T-helper 1 cell (primary cell): ENCODE data around the gene EPHB2.

Experiments
- DNase-seq, 5 donors: peaks; one replicate each; pipeline ENCODE4 v3.0.0-alpha.2; 2012 to 2020

The EPHB2 gene

DNA sequence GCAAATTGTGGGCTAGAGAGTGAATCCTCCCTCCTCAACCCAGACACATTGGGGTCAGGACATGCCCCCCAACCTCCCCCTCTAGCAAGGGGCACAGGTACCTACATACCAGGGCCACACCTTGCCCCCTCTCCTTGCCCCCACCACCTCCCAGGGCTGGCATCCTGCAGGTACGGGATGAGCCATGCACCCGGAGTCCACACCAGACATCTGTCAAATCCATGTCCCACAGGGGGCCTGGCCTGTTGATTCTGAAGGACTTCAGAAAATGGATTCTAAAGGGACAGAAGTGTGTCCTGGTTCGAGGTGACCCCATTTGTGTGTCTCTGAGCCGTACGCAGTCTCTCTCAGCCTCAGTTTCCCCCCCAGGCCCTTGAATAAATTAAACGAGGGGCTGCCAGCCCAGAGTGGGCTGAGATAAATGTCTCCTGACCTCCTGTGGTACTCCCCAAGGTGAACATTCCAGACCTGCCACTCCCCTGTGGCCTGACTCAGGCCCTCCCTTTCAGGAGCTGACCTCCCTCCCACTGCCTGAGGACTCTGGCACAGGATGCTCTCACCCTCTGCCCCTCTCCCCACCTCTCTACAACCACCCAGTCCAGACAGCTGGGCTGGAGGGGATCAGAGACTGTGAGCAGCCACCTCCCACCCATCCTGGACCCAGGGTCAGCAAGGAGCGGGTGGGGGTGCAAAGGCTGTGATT, 94.5 kb downstream of the EPHB2 start:
- DNase-seq, result no peak

DNA sequence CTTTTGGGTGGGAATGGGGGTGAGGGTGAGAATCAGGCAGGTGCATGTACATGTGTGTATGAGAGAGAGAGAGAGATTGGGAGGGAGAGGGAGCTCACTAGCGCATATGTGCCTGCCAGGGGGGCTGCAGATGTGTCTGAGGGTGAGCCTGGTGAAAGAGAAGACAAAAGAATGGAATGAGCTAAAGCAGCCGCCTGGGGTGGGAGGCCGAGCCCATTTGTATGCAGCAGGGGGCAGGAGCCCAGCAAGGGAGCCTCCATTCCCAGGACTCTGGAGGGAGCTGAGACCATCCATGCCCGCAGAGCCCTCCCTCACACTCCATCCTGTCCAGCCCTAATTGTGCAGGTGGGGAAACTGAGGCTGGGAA, 95.0 kb downstream of the EPHB2 start:
- DNase-seq, result no peak

- DNase-seq, result no peak
Measured at GRCh38 chr1:22806584-22806983, 95.9 kb downstream of the EPHB2 start.

GRCh38 chr1:22807340-22807739, 96.7 kb downstream of the EPHB2 start:
- DNase-seq, result no peak

DNA sequence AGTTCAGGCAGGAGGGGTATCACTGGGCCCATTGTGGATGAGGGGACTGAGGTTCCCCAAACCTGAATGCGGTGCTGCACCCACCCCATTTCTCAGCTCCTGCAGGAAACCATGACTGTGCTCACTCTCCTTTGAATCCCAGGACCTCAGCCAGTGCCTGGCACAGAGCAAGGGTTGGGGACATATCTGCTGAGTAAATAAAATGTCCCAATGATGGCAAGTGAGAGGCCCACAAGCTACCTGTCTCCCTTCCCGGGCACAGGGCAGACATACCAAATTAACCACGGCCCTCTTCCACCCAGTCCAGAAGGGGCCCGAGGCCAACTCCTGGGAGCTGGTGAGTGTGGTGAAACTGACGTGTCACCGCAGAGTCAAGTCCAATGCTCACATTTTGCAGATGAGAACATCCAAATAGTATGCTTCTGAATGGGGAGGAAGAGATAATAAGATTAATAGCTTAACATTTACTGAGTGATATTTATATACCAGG, 97.6 kb downstream of the EPHB2 start:
- DNase-seq, result no peak

DNA sequence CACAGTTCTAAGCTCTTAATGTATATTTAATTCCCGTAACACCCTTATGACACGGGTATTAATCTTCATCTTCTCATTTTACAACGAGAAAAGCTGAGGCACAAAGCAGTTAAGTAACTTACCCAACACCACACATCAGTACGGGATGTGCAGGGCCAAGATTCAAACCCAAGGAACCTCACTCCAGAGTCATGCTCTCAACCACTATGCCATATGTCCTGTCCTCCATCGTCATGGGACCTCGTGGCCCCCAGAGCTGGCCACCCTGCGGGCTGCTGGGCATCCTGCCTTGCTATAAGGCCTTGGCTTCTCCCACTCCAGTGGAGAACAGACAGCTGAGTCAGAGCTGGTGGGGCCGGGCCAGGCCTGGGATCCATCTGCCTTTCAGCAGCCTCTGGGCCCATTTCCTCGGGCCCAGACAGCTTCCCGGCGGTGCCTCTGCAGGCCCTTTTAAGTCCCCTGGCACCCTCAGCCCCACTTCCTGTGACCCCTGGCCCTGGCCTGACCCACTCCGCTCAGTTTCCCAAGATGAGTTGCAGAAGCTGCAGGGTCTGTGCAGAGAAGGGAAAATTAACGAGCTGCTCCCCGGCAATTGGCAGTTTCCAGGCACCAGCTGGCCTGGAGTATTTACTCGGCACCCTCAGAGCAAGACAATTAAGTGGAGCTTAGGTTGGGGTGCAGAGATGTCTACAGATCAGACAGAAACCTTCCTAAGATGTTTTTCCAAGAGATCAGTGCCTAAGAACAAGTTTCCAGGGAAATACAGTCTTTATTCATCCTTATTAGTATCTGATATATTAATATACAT, 98.2 kb downstream of the EPHB2 start:
- no peak for DNase-seq

GRCh38 chr1:22809783-22810182, 99.1 kb downstream of the EPHB2 start:
- DNase-seq, result no peak

- DNase-seq, result no peak
Measured at GRCh38 chr1:22810378-22810777, 99.7 kb downstream of the EPHB2 start.

GRCh38 chr1:22812092-22812880, 101.6 kb downstream of the EPHB2 start:
- DNase-seq, result no peak

- DNase-seq, result no peak
Measured at GRCh38 chr1:22812993-22813790, 102.6 kb downstream of the EPHB2 start.

DNA sequence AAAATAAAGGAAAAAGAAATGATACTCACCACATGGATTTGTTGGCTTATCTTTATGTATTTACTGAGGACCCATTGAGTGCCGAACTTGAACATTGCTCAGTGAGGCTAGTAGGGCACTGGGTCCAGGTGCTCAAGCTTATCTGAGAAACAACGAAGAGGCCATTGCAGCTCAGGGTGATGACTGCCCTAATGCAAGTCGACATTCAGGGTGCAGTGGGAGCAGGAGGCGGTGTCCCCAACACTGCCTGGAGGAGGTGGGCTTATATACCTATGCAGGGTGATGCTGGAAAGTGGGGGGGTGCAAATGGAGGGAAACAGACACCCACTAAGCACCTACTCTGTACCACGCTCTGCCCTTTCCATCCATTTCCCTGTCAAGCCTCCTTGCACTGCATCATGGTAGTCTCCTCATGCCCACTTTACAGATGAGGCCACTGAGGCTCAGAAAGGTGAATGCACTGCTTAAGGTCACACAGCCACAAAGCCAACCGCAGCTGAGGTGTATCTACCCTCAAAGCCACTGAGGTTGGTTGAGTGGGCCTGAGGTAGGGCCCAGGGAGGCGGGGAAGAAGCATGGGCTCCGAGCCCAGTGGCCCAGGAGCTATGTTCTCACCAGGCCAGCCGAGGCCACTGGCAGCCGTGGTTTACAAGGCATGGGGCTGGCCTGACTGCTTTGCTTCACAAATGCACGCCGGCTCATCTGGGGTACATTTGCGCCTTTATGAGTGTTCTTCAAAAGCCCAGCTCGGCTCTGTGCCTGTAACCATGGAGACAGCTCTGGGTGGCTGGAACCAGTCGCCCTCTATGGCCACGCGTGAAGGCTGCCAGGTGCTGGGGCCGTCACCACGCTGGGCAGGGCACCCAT, 103.8 kb downstream of the EPHB2 start:
- no peak for DNase-seq

DNA sequence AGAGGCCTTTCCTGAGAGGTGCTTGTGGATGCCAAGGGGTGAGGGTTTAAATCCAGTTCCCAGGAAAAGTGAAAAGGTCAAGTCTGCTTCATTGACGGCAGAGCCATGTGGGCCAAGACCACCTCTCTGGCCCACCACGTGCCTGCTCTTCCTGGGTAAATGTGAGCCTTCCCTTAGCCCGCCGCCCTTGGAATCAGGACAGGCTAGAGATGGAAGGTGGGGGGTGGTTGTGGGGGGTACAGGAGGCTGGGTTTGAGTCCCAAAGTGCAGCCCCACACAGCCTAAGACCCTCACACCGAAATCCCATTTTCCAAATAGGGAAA, 104.4 kb downstream of the EPHB2 start:
- no peak for DNase-seq

DNA sequence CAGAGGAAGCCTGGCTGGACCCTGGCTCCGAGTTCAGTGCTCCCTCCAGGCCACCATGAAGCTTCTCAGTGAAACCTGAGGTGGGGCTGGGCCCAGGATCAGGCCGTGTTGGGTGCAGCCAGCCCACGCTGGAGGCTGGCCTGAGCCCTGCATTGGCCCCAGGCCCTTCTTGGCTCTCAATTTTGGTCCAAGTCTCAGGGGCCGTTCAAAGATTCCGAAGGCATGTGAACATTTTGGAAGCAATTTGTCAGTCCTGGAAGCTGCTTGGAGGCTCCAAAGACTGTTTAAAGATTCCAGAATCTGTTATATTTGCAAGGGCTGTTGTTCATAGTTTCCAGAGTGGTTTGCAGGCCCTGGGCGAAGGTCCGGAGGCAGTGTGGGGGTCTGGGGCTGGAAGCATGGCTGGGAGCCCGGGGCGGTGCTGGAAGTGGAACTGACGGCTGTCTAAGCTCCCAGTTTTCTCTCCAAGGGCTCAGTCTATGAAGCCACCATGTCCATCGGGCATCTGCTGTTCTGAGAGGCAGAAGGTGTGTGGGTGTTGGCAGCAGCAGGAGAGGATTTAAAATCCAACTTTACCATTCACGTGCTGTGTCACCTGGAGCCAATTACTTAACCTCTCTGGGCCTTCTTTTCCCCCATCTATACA, 104.9 kb downstream of the EPHB2 start:
- no peak for DNase-seq

- no peak for DNase-seq
Measured at GRCh38 chr1:22816067-22816775, 105.6 kb downstream of the EPHB2 start.

DNA sequence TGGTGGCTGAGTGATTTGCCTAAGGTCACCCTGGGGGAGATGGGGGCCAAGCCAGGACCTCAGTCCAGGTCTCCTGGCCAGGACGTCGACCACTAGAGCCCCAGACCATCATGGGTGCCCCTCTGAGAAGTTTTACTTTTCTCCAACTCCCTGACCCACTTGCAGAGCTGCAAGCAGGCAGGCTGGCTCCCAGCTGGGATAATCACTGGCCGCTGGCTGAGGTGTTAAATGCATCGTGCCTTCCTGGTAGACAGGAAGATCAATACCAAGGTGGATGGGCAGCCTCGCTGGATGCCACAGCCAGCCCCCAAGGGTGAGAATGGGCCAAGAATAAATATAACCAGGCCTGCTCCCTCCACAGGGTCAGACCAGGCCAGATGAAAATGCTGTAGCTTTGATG, 106.2 kb downstream of the EPHB2 start:
- no peak for DNase-seq

DNA sequence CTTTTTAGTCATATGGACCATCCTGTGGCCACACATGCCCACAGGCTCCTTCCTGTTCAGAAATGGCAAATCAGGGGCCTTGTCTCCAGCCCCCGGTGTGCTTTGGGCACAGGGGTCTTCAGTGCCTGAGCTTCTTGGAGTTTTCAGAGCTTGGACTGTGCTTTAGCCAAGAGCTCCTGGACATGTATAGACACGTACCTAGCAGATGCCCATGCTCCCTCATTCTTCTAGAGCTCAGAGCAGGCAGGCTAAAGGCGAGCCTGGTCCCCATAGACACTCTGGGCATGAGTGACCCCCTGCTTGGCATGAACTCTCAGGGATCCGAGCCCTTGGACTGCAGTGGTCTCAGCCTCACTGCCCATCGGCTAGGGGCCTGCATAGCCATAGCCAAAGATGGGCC, 106.8 kb downstream of the EPHB2 start:
- no peak for DNase-seq

DNA sequence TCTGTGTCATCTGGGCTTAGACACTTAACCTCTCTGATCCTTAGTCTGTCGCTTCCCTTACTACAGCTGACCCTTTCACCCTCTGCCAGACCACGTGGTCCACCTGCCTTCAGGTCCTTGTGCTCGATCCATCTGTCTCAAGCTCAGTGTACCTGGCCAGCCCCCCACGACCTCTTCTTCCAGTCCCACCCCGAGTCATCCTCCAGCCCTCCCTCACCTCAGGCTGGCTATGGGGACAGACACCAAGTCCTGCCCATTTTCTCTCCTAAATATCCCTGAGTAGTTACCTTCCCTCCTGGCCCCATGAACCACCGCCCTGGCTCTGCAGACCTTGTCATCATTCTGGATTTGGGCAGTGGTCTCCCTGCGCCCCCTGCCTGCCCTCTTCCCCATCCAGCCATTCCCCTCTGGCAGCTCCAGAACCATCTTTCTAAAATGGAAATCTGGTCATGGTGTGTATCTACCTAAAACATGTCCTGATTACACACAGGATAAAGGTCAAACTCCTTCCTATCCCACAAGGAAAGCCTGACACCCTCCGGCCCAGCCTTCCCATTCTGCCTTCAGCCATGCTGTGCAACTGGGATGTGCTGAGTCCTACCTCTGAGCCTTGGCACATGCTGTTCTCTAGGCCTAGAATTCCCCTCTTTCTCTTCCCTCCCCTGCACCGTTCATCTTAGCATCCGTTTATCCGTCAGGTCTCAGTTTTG, 107.6 kb downstream of the EPHB2 start:
- DNase-seq, result no peak

- DNase-seq, result no peak
Measured at GRCh38 chr1:22819361-22819760, 108.7 kb downstream of the EPHB2 start.

DNA sequence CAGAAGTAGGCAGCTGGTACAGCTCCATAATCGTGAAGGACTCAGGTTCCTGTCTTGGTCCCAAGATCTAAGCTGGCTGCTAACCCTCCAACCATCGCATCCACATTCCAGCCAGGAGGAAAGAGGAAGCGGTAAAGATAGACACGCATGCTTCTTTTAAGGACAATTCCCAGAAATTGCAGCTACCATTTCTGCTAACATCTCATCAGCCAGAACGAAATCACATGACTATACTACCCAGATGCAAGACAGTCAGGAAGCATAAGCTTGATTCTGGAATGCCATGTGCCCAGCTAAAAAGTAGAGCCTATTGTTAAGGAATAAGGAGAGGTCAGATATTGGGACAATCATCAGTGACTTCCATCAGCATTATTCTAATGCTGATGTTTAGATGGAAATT, 110.4 kb downstream of the EPHB2 start:
- no peak for DNase-seq

DNA sequence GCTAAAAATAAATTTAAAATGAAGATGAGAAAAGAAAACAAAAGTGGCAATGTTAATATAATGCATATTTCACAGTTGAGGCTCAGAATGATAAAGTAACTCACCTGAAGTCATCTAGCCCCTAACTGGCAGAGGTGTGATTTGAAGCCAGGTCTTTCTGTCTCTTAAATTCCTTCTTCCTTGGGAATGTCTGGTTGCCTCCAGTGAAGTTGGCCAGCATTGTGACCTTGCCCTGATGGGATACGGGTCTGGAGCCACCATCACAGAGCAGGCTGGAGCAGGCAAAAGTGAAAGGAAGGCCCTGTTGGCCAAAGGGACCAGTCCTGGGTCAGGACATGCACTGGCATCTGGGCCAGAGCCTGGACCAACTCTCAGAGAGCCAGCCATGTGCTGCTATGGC, 111.7 kb downstream of the EPHB2 start:
- no peak for DNase-seq
